ENCODE data around the gene L3MBTL2. TPM values are rescaled to one million over a fixed set of nuclear protein-coding genes. Genes with fewer than 3 reads are reported as not detected.

Gene L3MBTL2
- total RNA-seq, 2 experiments from 2014 or later = 23.3 to 33.4 TPM

DNA sequence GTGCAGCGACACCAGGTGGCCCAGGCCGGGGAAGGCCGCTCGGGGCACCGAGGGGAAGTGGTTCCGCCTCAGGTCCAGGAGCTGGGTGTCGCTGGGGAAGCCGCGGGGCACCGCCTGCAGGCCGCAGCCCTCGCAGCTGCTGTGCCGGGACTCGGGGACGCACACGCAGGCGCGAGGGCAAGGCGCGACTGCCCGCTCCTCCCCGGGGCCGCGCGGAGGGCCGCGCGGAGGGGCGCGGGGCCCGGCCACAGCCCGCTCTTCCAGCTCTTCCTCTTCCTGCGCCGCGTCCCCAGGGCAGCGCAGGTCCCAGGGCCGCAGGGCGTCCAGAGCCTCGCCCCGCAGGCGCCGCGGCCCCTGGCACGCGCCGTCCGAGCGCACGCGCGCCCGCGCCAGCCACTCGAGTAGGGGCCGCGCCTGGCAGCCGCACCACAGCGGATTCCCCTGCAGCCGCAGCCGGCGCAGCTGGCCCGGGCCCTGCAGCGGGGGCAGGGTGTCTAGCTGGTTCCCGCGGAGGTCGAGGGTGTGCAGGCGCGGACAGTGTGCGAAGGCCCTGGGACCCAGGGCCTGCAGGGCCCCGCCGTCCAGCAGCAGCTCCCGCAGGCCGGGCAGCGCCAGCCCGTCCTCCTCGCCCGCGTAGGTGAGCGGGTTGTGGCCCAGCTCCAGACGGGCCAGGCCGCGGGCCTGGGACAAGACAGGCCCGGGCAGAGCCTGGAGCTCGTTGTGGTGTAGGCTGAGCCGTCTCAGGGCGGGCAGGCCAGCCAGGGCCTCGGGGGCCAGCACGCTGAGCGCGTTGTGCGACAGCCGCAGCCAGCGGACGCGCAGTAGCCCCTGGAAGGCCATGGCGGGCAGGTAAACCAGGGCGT lies 32.8 kb downstream of the L3MBTL2 start:
- BruUV-seq (replicated peaks) = no TSS peak
- Histone ChIP-seq H3K36me3 (ENCODE audit: insufficient read depth, low read length) (no peaks in the 10 kb centered on the region), H3K4me2 (ENCODE audit: low read length) (peak overlapping the region; percentile 43; the same call in 1 of the 2 replicates), H3K9me2 (ENCODE audit: insufficient read depth, low read length) (no peaks in the 10 kb centered on the region), H2AFZ (ENCODE audit: low read length) (peak overlapping the region; percentile 10; the same call in 1 of the 2 replicates), H3K4me3 (ENCODE audit: low read depth, low read length, poor library complexity, severe bottlenecking) (peak overlapping the region; percentile 24), H4K20me1 (ENCODE audit: insufficient read depth, low read length) (no peaks in the 10 kb centered on the region), H3K27ac (ENCODE audit: low read depth, low read length, poor library complexity, severe bottlenecking) (no peak overlapping the region), H3K9me3 (ENCODE audit: low read length) (no peaks in the 10 kb centered on the region), H3K4me1 (ENCODE audit: insufficient read depth, low read length, poor library complexity, severe bottlenecking) (peaks cover 9% of the 10 kb centered on the region), H3K79me2 (ENCODE audit: insufficient read depth, low read depth, low read length) (no peaks in the 10 kb centered on the region)
- peak; percentile 79 for DNase-seq (ENCODE audit: low spot score)
- ChIA-PET CTCF (ENCODE audit: unreplicated experiment) (interaction anchor here (0.6 to 2.0 kb wide), 4 partner anchors 46 to 429 kb away, joined by 3 to 10 read pairs (median 3); no protein-coding TSS in a partner anchor), POLR2A (interaction anchor here (0.5 to 1.1 kb wide), 3 partner anchors 48 to 329 kb away, joined by 3 read pairs; partner anchors contain the start of gene RANGAP1)
- TF ChIP-seq CTCF (conservative IDR thresholded peaks at IDR 0.05; ENCODE audit: low read length) (peak; percentile 76), EZH2phosphoT487 (IDR thresholded peaks at IDR 0.05; ENCODE audit: borderline replicate concordance, low read depth, low read length) (no peak)
- intact Hi-C loops (cut with micrococcal nuclease; ENCODE audit: unreplicated experiment) = loop anchor here (1.0 kb wide), 1 partner anchor 316 kb away; no protein-coding TSS in a partner anchor

- intact Hi-C loops (cut with micrococcal nuclease; ENCODE audit: unreplicated experiment) = no loop called here
- H3K27ac ChIP-seq (ENCODE audit: low read depth, low read length, poor library complexity, severe bottlenecking) = no peak overlapping the region
- no TSS peak for BruUV-seq (replicated peaks)
- no peaks in the 10 kb centered on the region for H3K9me3 ChIP-seq (ENCODE audit: low read length)
- no peak for DNase-seq (ENCODE audit: low spot score)
- H3K4me2 ChIP-seq (ENCODE audit: low read length) = no peak overlapping the region
- ChIA-PET CTCF (ENCODE audit: unreplicated experiment) (interaction anchor here (2.0 kb wide), 1 partner anchor 316 kb away, joined by 10 read pairs; no protein-coding TSS in a partner anchor), POLR2A (no interaction called here)
- no peaks in the 10 kb centered on the region for H3K9me2 ChIP-seq (ENCODE audit: insufficient read depth, low read length)
- no peaks in the 10 kb centered on the region for H3K79me2 ChIP-seq (ENCODE audit: insufficient read depth, low read depth, low read length)
- peaks cover 9% of the 10 kb centered on the region for H3K4me1 ChIP-seq (ENCODE audit: insufficient read depth, low read length, poor library complexity, severe bottlenecking)
- H3K36me3 ChIP-seq (ENCODE audit: insufficient read depth, low read length) = no peaks in the 10 kb centered on the region
- no peak overlapping the region for H3K4me3 ChIP-seq (ENCODE audit: low read depth, low read length, poor library complexity, severe bottlenecking)
- no peak for TF ChIP-seq CTCF (conservative IDR thresholded peaks at IDR 0.05; ENCODE audit: low read length)
- no peak for TF ChIP-seq EZH2phosphoT487 (IDR thresholded peaks at IDR 0.05; ENCODE audit: borderline replicate concordance, low read depth, low read length)
- H4K20me1 ChIP-seq (ENCODE audit: insufficient read depth, low read length) = no peaks in the 10 kb centered on the region
- no peak overlapping the region for H2AFZ ChIP-seq (ENCODE audit: low read length)
These were observed 33.7 kb downstream of the L3MBTL2 start for GRCh38 chr22:41238570-41239442.

Data from OCI-LY7 (cell line).